Mesenchymal stem cell (in vitro differentiated cells and primary cell): Measurements from ENCODE around the gene LAIR1.

Experiments
- DNase-seq: peaks from one replicate; pipeline ENCODE4 v3.0.0-alpha.2; 2013
- H2AFZ ChIP-seq: one replicate; pipeline ENCODE4 v1.6.1; 2013; ENCODE audit warnings: low read depth, mild to moderate bottlenecking, control low read depth, inconsistent platforms, low read length, moderate library complexity
- H2AK5ac ChIP-seq: 2 replicates; pipeline ENCODE4 v1.6.1; 2013; ENCODE audit warnings: low read length, moderate library complexity, mild to moderate bottlenecking, inconsistent platforms; ENCODE audit not compliant: severe bottlenecking
- H2BK120ac ChIP-seq: one replicate; pipeline ENCODE4 v1.6.1; 2013; ENCODE audit warnings: low read depth, mild to moderate bottlenecking, inconsistent platforms, low read length, moderate library complexity
- H2BK12ac ChIP-seq, 2 experiments: one replicate each; pipeline ENCODE4 v1.6.1; 2013; ENCODE audit warnings: inconsistent platforms in 2 of 2, low read length in 2 of 2, mild to moderate bottlenecking in 2 of 2, moderate library complexity in 2 of 2, control low read depth in 1 of 2
- H2BK15ac ChIP-seq: one replicate; pipeline ENCODE4 v1.6.1; 2013; ENCODE audit warnings: mild to moderate bottlenecking, low read depth, inconsistent platforms; ENCODE audit not compliant: poor library complexity, severe bottlenecking
- H2BK5ac ChIP-seq: 2 replicates; pipeline ENCODE4 v1.6.1; 2013; ENCODE audit warnings: low read depth, mild to moderate bottlenecking, low read length, control low read depth, inconsistent platforms; ENCODE audit not compliant: poor library complexity, severe bottlenecking
- H3K14ac ChIP-seq, 2 experiments: one replicate each; pipeline ENCODE4 v1.6.1; 2013; ENCODE audit warnings: inconsistent platforms in 2 of 2, low read length in 2 of 2, control low read depth in 1 of 2, mild to moderate bottlenecking in 1 of 2, moderate library complexity in 1 of 2
- H3K18ac ChIP-seq, 2 experiments: one replicate each; pipeline ENCODE4 v1.6.1; 2013; ENCODE audit warnings: inconsistent platforms in 2 of 2, low read length in 2 of 2, control low read depth in 1 of 2, low read depth in 1 of 2, mild to moderate bottlenecking in 1 of 2
- H3K23ac ChIP-seq, 2 experiments: one replicate each; pipeline ENCODE4 v1.6.1; 2013; ENCODE audit warnings: inconsistent platforms in 2 of 2, low read length in 2 of 2, mild to moderate bottlenecking in 2 of 2, moderate library complexity in 2 of 2, control low read depth in 1 of 2
- H3K27ac ChIP-seq: 2 replicates; pipeline ENCODE4 v1.5.1; 2013; ENCODE audit warnings: mild to moderate bottlenecking, moderate library complexity, low read length, control low read depth, inconsistent platforms; ENCODE audit not compliant: poor library complexity, severe bottlenecking
- H3K27me3 ChIP-seq, 2 experiments: 2 replicates each; pipeline versions ENCODE4 v1.6.1 to v1.7.0; 2013; ENCODE audit warnings: low read length in 2 of 2, mild to moderate bottlenecking in 2 of 2, moderate library complexity in 2 of 2, control low read depth in 1 of 2, inconsistent platforms in 1 of 2; ENCODE audit not compliant: control insufficient read depth in 1 of 2, insufficient read depth in 1 of 2
- H3K36me3 ChIP-seq, 2 experiments: 2 replicates each; pipeline versions ENCODE4 v1.6.1 to v1.7.0; 2013; ENCODE audit warnings: low read length in 2 of 2, control low read depth in 1 of 2, inconsistent platforms in 1 of 2, low read depth in 1 of 2, mild to moderate bottlenecking in 1 of 2; ENCODE audit not compliant: insufficient read depth in 2 of 2, control insufficient read depth in 1 of 2
- H3K4ac ChIP-seq, 2 experiments: one replicate each; pipeline ENCODE4 v1.6.1; 2013; ENCODE audit warnings: inconsistent platforms in 2 of 2, low read length in 2 of 2, mild to moderate bottlenecking in 2 of 2, moderate library complexity in 2 of 2, control low read depth in 1 of 2, low read depth in 1 of 2
- H3K4me1 ChIP-seq: 2 replicates; pipeline ENCODE4 v1.6.1; 2013; ENCODE audit warnings: low read depth, low read length, control low read depth; ENCODE audit not compliant: control insufficient read depth, insufficient read depth
- H3K4me2 ChIP-seq: 2 replicates; pipeline ENCODE4 v1.6.1; 2013; ENCODE audit warnings: low read length, mild to moderate bottlenecking, inconsistent platforms; ENCODE audit not compliant: poor library complexity, severe bottlenecking
- H3K4me3 ChIP-seq, 2 experiments: 2 replicates each; pipeline versions ENCODE4 v1.5.1 to v1.7.0; 2013; ENCODE audit warnings: low read length in 2 of 2, mild to moderate bottlenecking in 2 of 2, control low read depth in 1 of 2, low read depth in 1 of 2; ENCODE audit not compliant: insufficient read depth in 1 of 2
- H3K79me1 ChIP-seq: replicated peaks from 2 replicates; pipeline ENCODE4 v1.6.1; 2013; ENCODE audit warnings: mild to moderate bottlenecking, control low read depth, low read length, inconsistent platforms; ENCODE audit not compliant: poor library complexity, severe bottlenecking
- H3K9ac ChIP-seq: 2 replicates; pipeline ENCODE4 v1.7.0; 2013; ENCODE audit warnings: mild to moderate bottlenecking, low read length, moderate library complexity
- H3K9me3 ChIP-seq: 2 replicates; pipeline ENCODE4 v1.7.0; 2013; ENCODE audit warnings: mild to moderate bottlenecking, low read length; ENCODE audit not compliant: control insufficient read depth
- H4K8ac ChIP-seq: one replicate; pipeline ENCODE4 v1.6.1; 2013; ENCODE audit warnings: inconsistent platforms, mild to moderate bottlenecking, low read length, moderate library complexity
- H4K91ac ChIP-seq: one replicate; pipeline ENCODE4 v1.6.1; 2013; ENCODE audit warnings: mild to moderate bottlenecking, low read length, inconsistent platforms
- WGBS: methylation state at CpG from one replicate; pipeline ENCODE4 v1.1.7; 2013; ENCODE audit warnings: mixed read lengths; 5-methylcytosine and 5-hydroxymethylcytosine counted together

LAIR1 gene

GRCh38 chr19:54354761-54355160 is 10.0 kb downstream of the LAIR1 start:
- no peak overlapping the region for H3K23ac ChIP-seq
- no peak overlapping the region for H2BK12ac ChIP-seq
- no peak overlapping the region for H3K27ac ChIP-seq
- no peak overlapping the region for H2AK5ac ChIP-seq
- no peak overlapping the region for H4K91ac ChIP-seq
- H3K9me3 ChIP-seq, result no peaks in the 10 kb centered on the region
- H2BK120ac ChIP-seq, result no peak overlapping the region
- H2BK15ac ChIP-seq, result no peak overlapping the region
- no peak overlapping the region for H2BK5ac ChIP-seq
- no peak overlapping the region for H3K9ac ChIP-seq
- no peak overlapping the region for H4K8ac ChIP-seq
- H3K4me3 ChIP-seq, result no peak overlapping the region
- H2AFZ ChIP-seq, result no peak overlapping the region
- DNase-seq, result no peak
- no peaks in the 10 kb centered on the region for H3K4me1 ChIP-seq
- no peak overlapping the region for H3K14ac ChIP-seq
- WGBS, result 43% methylated on average over 3 of the region's 3 CpGs
- H3K79me1 ChIP-seq, result no peaks in the 10 kb centered on the region
- H3K18ac ChIP-seq, result no peak overlapping the region
- no peak overlapping the region for H3K4me2 ChIP-seq
- peaks cover 0 to 13% of the 10 kb centered on the region in 2 experiments for H3K27me3 ChIP-seq
- H3K36me3 ChIP-seq, result no peaks in the 10 kb centered on the region
- H3K4ac ChIP-seq, result no peak overlapping the region

DNA sequence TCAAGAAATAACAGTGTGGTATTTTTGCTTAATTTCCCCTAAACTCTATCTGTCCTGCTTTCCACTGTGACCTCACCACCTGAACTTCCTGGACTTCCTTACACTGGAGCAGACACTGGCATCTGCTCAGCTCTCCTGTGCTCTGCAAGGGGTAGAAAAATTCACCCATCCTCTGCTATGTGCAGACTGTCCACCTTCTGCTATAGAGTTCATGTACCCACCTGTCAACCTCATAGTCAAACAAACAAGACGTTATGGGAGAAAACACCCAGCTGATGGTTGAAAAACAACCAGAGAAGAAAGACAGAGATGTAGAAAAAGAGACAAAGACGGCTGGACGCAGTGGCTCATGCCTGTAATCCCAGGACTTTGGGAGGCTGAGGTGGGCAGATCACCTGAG is 12.2 kb downstream of the LAIR1 start:
- no peak overlapping the region for H4K8ac ChIP-seq
- H2AK5ac ChIP-seq, result no peak overlapping the region
- DNase-seq, result no peak
- no peak overlapping the region for H2BK5ac ChIP-seq
- no peaks in the 10 kb centered on the region for H3K4me1 ChIP-seq
- H3K4ac ChIP-seq, result no peak overlapping the region
- no peak overlapping the region for H2BK120ac ChIP-seq
- no peak overlapping the region for H3K14ac ChIP-seq
- no peaks in the 10 kb centered on the region for H3K79me1 ChIP-seq
- H3K27me3 ChIP-seq, result peaks cover 0 to 21% of the 10 kb centered on the region in 2 experiments
- no peak overlapping the region for H3K18ac ChIP-seq
- H3K23ac ChIP-seq, result no peak overlapping the region
- H3K9ac ChIP-seq, result no peak overlapping the region
- no peaks in the 10 kb centered on the region for H3K36me3 ChIP-seq
- no peak overlapping the region for H3K4me3 ChIP-seq
- H3K9me3 ChIP-seq, result no peaks in the 10 kb centered on the region
- no peak overlapping the region for H3K27ac ChIP-seq
- no peak overlapping the region for H3K4me2 ChIP-seq
- H4K91ac ChIP-seq, result no peak overlapping the region
- no peak overlapping the region for H2BK15ac ChIP-seq
- no peak overlapping the region for H2AFZ ChIP-seq
- WGBS, result 59% methylated on average over 3 of the region's 3 CpGs
- H2BK12ac ChIP-seq, result no peak overlapping the region

GRCh38 chr19:54352041-54352440 is 12.7 kb downstream of the LAIR1 start:
- Histone ChIP-seq H3K4me1 (no peaks in the 10 kb centered on the region), H2BK12ac (no peak overlapping the region), H3K4me2 (no peak overlapping the region), H4K8ac (no peak overlapping the region), H2BK15ac (no peak overlapping the region), H3K79me1 (no peaks in the 10 kb centered on the region), H3K27ac (no peak overlapping the region), H2AFZ (no peak overlapping the region), H4K91ac (no peak overlapping the region), H3K23ac (no peak overlapping the region), H3K4ac (no peak overlapping the region), H3K14ac (no peak overlapping the region), H3K18ac (no peak overlapping the region), H3K27me3 (peaks cover 0 to 21% of the 10 kb centered on the region in 2 experiments), H2BK5ac (no peak overlapping the region), H3K9ac (no peak overlapping the region), H2AK5ac (no peak overlapping the region), H2BK120ac (no peak overlapping the region), H3K36me3 (no peaks in the 10 kb centered on the region), H3K9me3 (no peaks in the 10 kb centered on the region), H3K4me3 (no peak overlapping the region)
- DNase-seq, result no peak
- WGBS, result 65% methylated on average over 7 of the region's 7 CpGs

DNA sequence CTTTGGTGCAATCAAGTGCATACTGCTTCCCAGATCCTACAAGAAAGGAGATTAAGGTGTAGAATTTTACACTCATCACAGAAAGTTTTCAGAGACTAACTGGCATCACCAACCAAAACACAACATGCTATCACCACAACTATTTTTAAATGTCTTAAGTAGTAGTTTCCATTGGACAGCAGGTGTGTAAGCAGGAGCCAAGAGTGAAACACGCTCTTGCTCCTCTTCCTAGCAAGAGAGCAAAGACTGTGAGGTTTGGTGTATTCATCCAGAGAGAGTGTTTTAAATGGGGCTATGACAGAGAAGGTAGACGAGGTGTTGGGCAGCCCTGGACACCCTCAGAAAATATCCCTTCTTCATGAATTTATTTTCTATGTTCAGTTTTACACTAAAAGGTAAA is 13.3 kb downstream of the LAIR1 start:
- no peak overlapping the region for H2BK12ac ChIP-seq
- no peak overlapping the region for H2BK5ac ChIP-seq
- H4K8ac ChIP-seq, result no peak overlapping the region
- H3K9ac ChIP-seq, result no peak overlapping the region
- WGBS, result 91% methylated on average over 1 of the region's 2 CpGs
- no peak overlapping the region for H2BK15ac ChIP-seq
- no peak overlapping the region for H2AFZ ChIP-seq
- H3K27ac ChIP-seq, result no peak overlapping the region
- no peaks in the 10 kb centered on the region for H3K79me1 ChIP-seq
- H4K91ac ChIP-seq, result no peak overlapping the region
- no peak overlapping the region for H3K4ac ChIP-seq
- H3K18ac ChIP-seq, result no peak overlapping the region
- H3K4me2 ChIP-seq, result no peak overlapping the region
- H3K4me1 ChIP-seq, result no peaks in the 10 kb centered on the region
- no peak overlapping the region for H3K14ac ChIP-seq
- H2AK5ac ChIP-seq, result no peak overlapping the region
- no peak for DNase-seq
- no peaks in the 10 kb centered on the region for H3K36me3 ChIP-seq
- no peak overlapping the region for H3K23ac ChIP-seq
- H3K4me3 ChIP-seq, result no peak overlapping the region
- H3K9me3 ChIP-seq, result no peaks in the 10 kb centered on the region
- H3K27me3 ChIP-seq, result peaks cover 0 to 22% of the 10 kb centered on the region in 2 experiments
- H2BK120ac ChIP-seq, result no peak overlapping the region
